Neural progenitor cell (in vitro differentiated cells): ENCODE measurements around the gene MAPRE2. TPM values are rescaled to one million over a fixed set of nuclear protein-coding genes. Genes with fewer than 3 reads are reported as not detected.

Source experiments
- DNase-seq: peaks from one replicate; pipeline ENCODE4 v3.0.0-alpha.2; 2016; ENCODE audit warnings: low spot score
- H2AFZ ChIP-seq: fragments of 200-600 bp; sonication (generic); replicated peaks from 2 replicates; pipeline ENCODE4 v1.6.1; 2016; ENCODE audit warnings: antibody characterized with exemption
- H3F3A ChIP-seq: fragments of 200-600 bp; sonication (generic); 2 replicates; pipeline ENCODE4 v1.6.1; 2016; ENCODE audit warnings: antibody characterized with exemption, low read depth
- H3K27ac ChIP-seq: fragments of 200-600 bp; sonication (generic); 2 replicates; pipeline ENCODE4 v1.5.1; 2016; ENCODE audit warnings: mild to moderate bottlenecking
- H3K27me3 ChIP-seq: fragments of 200-600 bp; sonication (generic); 2 replicates; pipeline ENCODE4 v1.6.1; 2016; ENCODE audit warnings: mild to moderate bottlenecking, moderate library complexity
- H3K36me3 ChIP-seq: fragments of 200-600 bp; sonication (generic); 2 replicates; pipeline ENCODE4 v1.5.1; 2016
- H3K4me1 ChIP-seq: fragments of 200-600 bp; sonication (generic); 2 replicates; pipeline ENCODE4 v1.6.1; 2016; ENCODE audit warnings: mixed run types
- H3K4me2 ChIP-seq: fragments of 200-600 bp; sonication (generic); 2 replicates; pipeline ENCODE4 v1.6.1; 2016
- H3K4me3 ChIP-seq: fragments of 200-600 bp; sonication (generic); 2 replicates; pipeline ENCODE4 v1.5.1; 2016
- H3K79me2 ChIP-seq: fragments of 200-600 bp; sonication (generic); 2 replicates; pipeline ENCODE4 v1.6.1; 2016; ENCODE audit warnings: low read depth
- H3K9ac ChIP-seq: fragments of 200-600 bp; sonication (generic); 2 replicates; pipeline ENCODE4 v1.6.1; 2016
- H3K9me3 ChIP-seq: fragments of 200-600 bp; sonication (generic); 2 replicates; pipeline ENCODE4 v1.5.1; 2016; ENCODE audit warnings: low read depth
- H4K20me1 ChIP-seq: fragments of 200-600 bp; sonication (generic); 2 replicates; pipeline ENCODE4 v1.6.1; 2016; ENCODE audit warnings: low read depth
- H3K27ac Mint-ChIP-seq: 3 replicates; pipeline ENCODE4 v1.8.0; 2021; ENCODE audit warnings: mixed read lengths
- H3K27me3 Mint-ChIP-seq: 2 replicates; pipeline ENCODE4 v1.8.0; 2022; ENCODE audit warnings: low read depth, mild to moderate bottlenecking, inconsistent platforms, moderate library complexity, mixed read lengths; ENCODE audit not compliant: insufficient read depth
- H3K36me3 Mint-ChIP-seq: 3 replicates; pipeline ENCODE4 v1.8.0; 2021; ENCODE audit warnings: mixed read lengths
- H3K4me1 Mint-ChIP-seq: 3 replicates; pipeline ENCODE4 v1.8.0; 2021; ENCODE audit warnings: mixed read lengths
- H3K4me3 Mint-ChIP-seq: 3 replicates; pipeline ENCODE4 v1.8.0; 2021; ENCODE audit warnings: mild to moderate bottlenecking, moderate library complexity, mixed read lengths
- H3K9me3 Mint-ChIP-seq: 3 replicates; pipeline ENCODE4 v1.8.0; 2020; ENCODE audit warnings: mixed read lengths
- EZH2 ChIP-seq: fragments of 200-600 bp; sonication (generic); IDR thresholded peaks from 2 replicates; pipeline ENCODE4 v1.6.1; 2017; ENCODE audit warnings: antibody characterized with exemption, mild to moderate bottlenecking, moderate library complexity
- EZH2phosphoT487 ChIP-seq: fragments of 200-600 bp; sonication (generic); IDR thresholded peaks from 2 replicates; pipeline ENCODE4 v1.6.1; 2017; ENCODE audit warnings: antibody characterized with exemption
- total RNA-seq: library from RNA; depleted of rRNA; stranded (reverse); fragments of >200 nt; gene quantifications from 2 replicates; pipeline ENCODE4 v1.2.3, GENCODE V29; 2015; ENCODE audit warnings: low replicate concordance
- TF ChIP-seq, protein P1 (sequence below): fragments of 200-600 bp; sonication (generic); IDR thresholded peaks from 2 replicates; pipeline ENCODE4 v1.5.1; 2017; ENCODE audit warnings: antibody characterized with exemption, mild to moderate bottlenecking

Gene MAPRE2
- total RNA-seq, 1 donor from 2014 or later: 34.6 TPM

- H3K4me1 ChIP-seq: peaks cover 21% of the 10 kb centered on the region
- Mint-ChIP-seq H3K4me3 (no peak overlapping the region), H3K27ac (no peak overlapping the region), H3K4me1 (peaks cover 21% of the 10 kb centered on the region), H3K27me3 (peaks cover 4% of the 10 kb centered on the region), H3K9me3 (no peaks in the 10 kb centered on the region), H3K36me3 (peaks cover 3% of the 10 kb centered on the region)
- no peak overlapping the region for H3K9ac ChIP-seq
- H3K27ac ChIP-seq: no peak overlapping the region
- H3K27me3 ChIP-seq: no peaks in the 10 kb centered on the region
- no peaks in the 10 kb centered on the region for H3K36me3 ChIP-seq
- H3K9me3 ChIP-seq: no peaks in the 10 kb centered on the region
- H3K79me2 ChIP-seq: no peaks in the 10 kb centered on the region
- TF ChIP-seq EZH2phosphoT487: no peak
- H4K20me1 ChIP-seq: peaks cover 6% of the 10 kb centered on the region
- no peaks in the 10 kb centered on the region for H3F3A ChIP-seq
- no peak for DNase-seq
- no peak overlapping the region for H2AFZ ChIP-seq
- no peak overlapping the region for H3K4me2 ChIP-seq
- no peak overlapping the region for H3K4me3 ChIP-seq
Observed at GRCh38 chr18:35121531-35121930, 80.3 kb downstream of the MAPRE2 start.

DNA sequence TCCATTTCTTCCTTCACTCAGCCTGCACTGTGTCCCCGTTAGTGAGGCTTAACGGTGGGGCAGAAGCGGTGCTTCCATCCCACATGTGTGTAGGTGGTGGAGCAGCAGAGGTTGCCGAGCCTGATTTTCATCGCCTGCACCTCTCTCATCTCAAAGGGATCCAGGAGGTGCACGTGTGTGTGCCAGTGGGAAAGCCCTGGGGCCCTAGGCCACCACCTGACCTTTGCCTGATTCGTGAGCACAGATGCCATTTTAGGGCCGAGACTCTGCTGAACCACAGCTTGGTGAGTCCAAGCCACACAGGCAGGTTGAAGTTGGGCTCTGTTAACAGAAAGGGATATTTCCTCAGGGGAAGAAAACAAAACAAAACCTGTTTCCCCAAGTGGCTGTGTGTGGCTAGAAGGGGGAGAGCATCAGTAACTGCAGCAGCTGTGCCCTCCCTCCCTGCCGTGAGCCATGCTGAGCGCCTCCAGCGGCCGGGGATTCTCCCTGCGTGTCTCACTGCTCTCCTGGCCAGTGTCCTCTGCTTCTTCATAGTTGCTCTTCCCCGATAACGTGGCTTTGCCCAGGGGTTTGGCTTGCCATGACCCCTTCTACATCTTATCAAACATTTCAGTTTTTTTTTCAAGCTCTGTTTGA is 81.5 kb downstream of the MAPRE2 start:
- Histone ChIP-seq H2AFZ (peak overlapping the region; percentile 55), H3K79me2 (no peaks in the 10 kb centered on the region)

GRCh38 chr18:35123811-35124210 is 82.6 kb downstream of the MAPRE2 start:
- H3K9me3 Mint-ChIP-seq: no peaks in the 10 kb centered on the region
- no peaks in the 10 kb centered on the region for H3K9me3 ChIP-seq
- no peak for DNase-seq
- no peaks in the 10 kb centered on the region for H3K79me2 ChIP-seq
- H3K27ac ChIP-seq: no peak overlapping the region
- no peak overlapping the region for H3K9ac ChIP-seq
- H3K4me1 ChIP-seq: peaks cover 9% of the 10 kb centered on the region
- no peaks in the 10 kb centered on the region for H3K27me3 ChIP-seq
- peaks cover 5% of the 10 kb centered on the region for H3K4me1 Mint-ChIP-seq
- H3F3A ChIP-seq: no peaks in the 10 kb centered on the region
- no peak overlapping the region for H3K27ac Mint-ChIP-seq
- peaks cover 1% of the 10 kb centered on the region for H3K27me3 Mint-ChIP-seq
- H3K4me3 ChIP-seq: no peak overlapping the region
- H2AFZ ChIP-seq: no peak overlapping the region
- TF ChIP-seq EZH2phosphoT487 (no peak), EZH2 (no peak)
- TF ChIP-seq, protein P1, sequence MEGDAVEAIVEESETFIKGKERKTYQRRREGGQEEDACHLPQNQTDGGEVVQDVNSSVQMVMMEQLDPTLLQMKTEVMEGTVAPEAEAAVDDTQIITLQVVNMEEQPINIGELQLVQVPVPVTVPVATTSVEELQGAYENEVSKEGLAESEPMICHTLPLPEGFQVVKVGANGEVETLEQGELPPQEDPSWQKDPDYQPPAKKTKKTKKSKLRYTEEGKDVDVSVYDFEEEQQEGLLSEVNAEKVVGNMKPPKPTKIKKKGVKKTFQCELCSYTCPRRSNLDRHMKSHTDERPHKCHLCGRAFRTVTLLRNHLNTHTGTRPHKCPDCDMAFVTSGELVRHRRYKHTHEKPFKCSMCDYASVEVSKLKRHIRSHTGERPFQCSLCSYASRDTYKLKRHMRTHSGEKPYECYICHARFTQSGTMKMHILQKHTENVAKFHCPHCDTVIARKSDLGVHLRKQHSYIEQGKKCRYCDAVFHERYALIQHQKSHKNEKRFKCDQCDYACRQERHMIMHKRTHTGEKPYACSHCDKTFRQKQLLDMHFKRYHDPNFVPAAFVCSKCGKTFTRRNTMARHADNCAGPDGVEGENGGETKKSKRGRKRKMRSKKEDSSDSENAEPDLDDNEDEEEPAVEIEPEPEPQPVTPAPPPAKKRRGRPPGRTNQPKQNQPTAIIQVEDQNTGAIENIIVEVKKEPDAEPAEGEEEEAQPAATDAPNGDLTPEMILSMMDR: no peak
- H3K4me2 ChIP-seq: no peak overlapping the region
- no peaks in the 10 kb centered on the region for H3K36me3 ChIP-seq
- no peak overlapping the region for H3K4me3 Mint-ChIP-seq
- H4K20me1 ChIP-seq: peaks cover 2% of the 10 kb centered on the region
- H3K36me3 Mint-ChIP-seq: peaks cover 6% of the 10 kb centered on the region

More for the DNA sequence above, 81.5 kb downstream of the MAPRE2 start:
- Mint-ChIP-seq H3K27me3 (peaks cover 4% of the 10 kb centered on the region), H3K4me3 (no peak overlapping the region), H3K9me3 (no peaks in the 10 kb centered on the region), H3K36me3 (peaks cover 3% of the 10 kb centered on the region), H3K4me1 (peaks cover 14% of the 10 kb centered on the region), H3K27ac (peak overlapping the region; percentile 61)
- Histone ChIP-seq H3K36me3 (no peaks in the 10 kb centered on the region), H3F3A (no peaks in the 10 kb centered on the region), H3K4me1 (peaks cover 20% of the 10 kb centered on the region), H4K20me1 (peaks cover 6% of the 10 kb centered on the region), H3K4me3 (no peak overlapping the region), H3K27ac (no peak overlapping the region), H3K9me3 (no peaks in the 10 kb centered on the region), H3K4me2 (no peak overlapping the region), H3K9ac (no peak overlapping the region), H3K27me3 (no peaks in the 10 kb centered on the region)
- DNase-seq: peak; percentile 66
- TF ChIP-seq EZH2phosphoT487 (no peak), EZH2 (no peak)
- TF ChIP-seq, protein P1: peak; percentile 60

DNA sequence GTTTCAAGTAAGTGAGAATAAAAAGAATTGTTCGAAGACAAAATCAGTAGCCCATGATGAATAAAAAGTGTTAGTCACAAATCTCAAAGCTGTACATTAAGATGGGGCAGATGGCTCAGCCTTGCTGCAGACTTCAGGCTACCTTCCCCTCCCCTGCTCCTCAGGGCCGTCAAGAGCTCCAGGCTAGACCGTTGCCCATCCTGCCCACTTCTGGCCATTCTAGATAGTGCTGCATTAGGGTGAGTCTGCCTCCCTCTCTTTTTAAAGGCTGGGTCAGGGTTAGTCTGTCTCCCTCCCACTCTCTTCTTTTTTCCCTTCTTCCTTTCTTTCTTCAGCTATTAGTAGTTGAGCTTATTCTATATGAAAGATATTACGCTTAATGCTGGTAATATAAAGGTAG is 86.0 kb downstream of the MAPRE2 start:
- Histone ChIP-seq H3K4me1 (peaks cover 9% of the 10 kb centered on the region), H3K4me3 (no peak overlapping the region), H3K36me3 (no peaks in the 10 kb centered on the region), H3K4me2 (no peak overlapping the region), H3K9me3 (no peaks in the 10 kb centered on the region), H3K9ac (no peak overlapping the region), H3F3A (no peaks in the 10 kb centered on the region), H3K27ac (no peak overlapping the region), H3K79me2 (no peaks in the 10 kb centered on the region), H2AFZ (no peak overlapping the region), H4K20me1 (no peaks in the 10 kb centered on the region), H3K27me3 (no peaks in the 10 kb centered on the region)
- DNase-seq: peak; percentile 47
- no peak overlapping the region for H3K4me3 Mint-ChIP-seq
- no peaks in the 10 kb centered on the region for H3K9me3 Mint-ChIP-seq
- H3K27me3 Mint-ChIP-seq: no peaks in the 10 kb centered on the region
- TF ChIP-seq EZH2phosphoT487: no peak
- TF ChIP-seq, protein P1: peak; percentile 38
- H3K4me1 Mint-ChIP-seq: peaks cover 4% of the 10 kb centered on the region
- H3K36me3 Mint-ChIP-seq: peaks cover 13% of the 10 kb centered on the region
- no peak overlapping the region for H3K27ac Mint-ChIP-seq
